Measurements from ENCODE around the gene HIVEP2. TPM values are rescaled to one million over a fixed set of nuclear protein-coding genes. Genes with fewer than 3 reads are reported as not detected.
A peak's percentile ranks its signal among the peaks of the same experiment; 100 is the strongest.

The HIVEP2 gene
- total RNA-seq, 1 experiment from 2014 or later, result 8.2 TPM

GRCh38 chr6:142728364-142728763, 216.6 kb downstream of the HIVEP2 start:
- Histone ChIP-seq H3K4me3 (no peak overlapping the region), H3K9me3 (replicated peaks) (no peaks in the 10 kb centered on the region), H3K4me1 (peaks cover 4% of the 10 kb centered on the region; the same call in 1 of the 2 replicates), H3K36me3 (no peaks in the 10 kb centered on the region), H3K27ac (no peak overlapping the region), H3K27me3 (no peaks in the 10 kb centered on the region)
- DNase-seq, result peak in 1 of 2 experiments; percentile 17

- no peaks in the 10 kb centered on the region for H3K9me3 ChIP-seq (replicated peaks)
- no peak overlapping the region for H3K4me3 ChIP-seq
- no peaks in the 10 kb centered on the region for H3K36me3 ChIP-seq
- DNase-seq, result no peak
- H3K27me3 ChIP-seq, result no peaks in the 10 kb centered on the region
- H3K27ac ChIP-seq, result no peak overlapping the region
- H3K4me1 ChIP-seq, result peaks cover 4% of the 10 kb centered on the region; the same call in 1 of the 2 replicates
These were observed 218.4 kb downstream of the HIVEP2 start for GRCh38 chr6:142726616-142727015.

GRCh38 chr6:142725024-142725770, 219.8 kb downstream of the HIVEP2 start:
- no peaks in the 10 kb centered on the region for H3K36me3 ChIP-seq
- no peak for DNase-seq
- H3K9me3 ChIP-seq (replicated peaks), result no peaks in the 10 kb centered on the region
- peaks cover 4% of the 10 kb centered on the region; the same call in 1 of the 2 replicates for H3K4me1 ChIP-seq
- H3K4me3 ChIP-seq, result no peak overlapping the region
- H3K27ac ChIP-seq, result no peak overlapping the region
- H3K27me3 ChIP-seq, result no peaks in the 10 kb centered on the region

- Histone ChIP-seq H3K27ac (no peak overlapping the region), H3K4me1 (no peaks in the 10 kb centered on the region), H3K9me3 (replicated peaks) (no peaks in the 10 kb centered on the region; the same call in 1 of the 2 replicates), H3K36me3 (no peaks in the 10 kb centered on the region), H3K27me3 (no peaks in the 10 kb centered on the region; the same call in 1 of the 2 replicates), H3K4me3 (no peak overlapping the region)
- no peak for DNase-seq
These were observed 222.1 kb downstream of the HIVEP2 start for GRCh38 chr6:142722841-142723240.

GRCh38 chr6:142722012-142722411, 223.0 kb downstream of the HIVEP2 start:
- no peak for DNase-seq
- H3K4me3 ChIP-seq, result no peak overlapping the region
- no peaks in the 10 kb centered on the region; the same call in 1 of the 2 replicates for H3K27me3 ChIP-seq
- H3K36me3 ChIP-seq, result no peaks in the 10 kb centered on the region
- H3K9me3 ChIP-seq (replicated peaks), result no peaks in the 10 kb centered on the region; the same call in 1 of the 2 replicates
- H3K4me1 ChIP-seq, result no peaks in the 10 kb centered on the region
- H3K27ac ChIP-seq, result no peak overlapping the region

- DNase-seq, result no peak
- H3K9me3 ChIP-seq (replicated peaks), result no peaks in the 10 kb centered on the region; the same call in 1 of the 2 replicates
- H3K27me3 ChIP-seq, result no peaks in the 10 kb centered on the region; the same call in 1 of the 2 replicates
- H3K27ac ChIP-seq, result no peak overlapping the region
- H3K4me3 ChIP-seq, result no peak overlapping the region
- H3K4me1 ChIP-seq, result peaks cover 1% of the 10 kb centered on the region
- H3K36me3 ChIP-seq, result no peaks in the 10 kb centered on the region
These were observed 223.6 kb downstream of the HIVEP2 start for GRCh38 chr6:142721215-142721920.

GRCh38 chr6:142718667-142719191, 226.2 kb downstream of the HIVEP2 start:
- no peak overlapping the region for H3K4me3 ChIP-seq
- H3K4me1 ChIP-seq, result peaks cover 7% of the 10 kb centered on the region
- no peak overlapping the region for H3K27ac ChIP-seq
- no peaks in the 10 kb centered on the region; the same call in 1 of the 2 replicates for H3K27me3 ChIP-seq
- no peaks in the 10 kb centered on the region; the same call in 1 of the 2 replicates for H3K9me3 ChIP-seq (replicated peaks)
- no peaks in the 10 kb centered on the region for H3K36me3 ChIP-seq
- no peak for DNase-seq

- Histone ChIP-seq H3K9me3 (replicated peaks) (no peaks in the 10 kb centered on the region; the same call in 1 of the 2 replicates), H3K27me3 (no peaks in the 10 kb centered on the region; the same call in 1 of the 2 replicates), H3K27ac (no peak overlapping the region), H3K36me3 (no peaks in the 10 kb centered on the region), H3K4me1 (peaks cover 7% of the 10 kb centered on the region), H3K4me3 (no peak overlapping the region)
- DNase-seq, result peak in 1 of 2 experiments; percentile 36
These were observed 228.9 kb downstream of the HIVEP2 start for GRCh38 chr6:142716097-142716496.

- H3K9me3 ChIP-seq (replicated peaks), result no peaks in the 10 kb centered on the region; the same call in 1 of the 2 replicates
- no peaks in the 10 kb centered on the region; the same call in 1 of the 2 replicates for H3K27me3 ChIP-seq
- H3K27ac ChIP-seq, result no peak overlapping the region
- DNase-seq, result no peak
- peaks cover 7% of the 10 kb centered on the region for H3K4me1 ChIP-seq
- H3K36me3 ChIP-seq, result no peaks in the 10 kb centered on the region
- H3K4me3 ChIP-seq, result no peak overlapping the region
These were observed 229.8 kb downstream of the HIVEP2 start for GRCh38 chr6:142714951-142715785.

- no peak for DNase-seq
- H3K36me3 ChIP-seq, result no peaks in the 10 kb centered on the region
- H3K27ac ChIP-seq, result no peak overlapping the region
- H3K4me1 ChIP-seq, result peaks cover 7% of the 10 kb centered on the region
- H3K27me3 ChIP-seq, result no peaks in the 10 kb centered on the region; the same call in 1 of the 2 replicates
- no peaks in the 10 kb centered on the region; the same call in 1 of the 2 replicates for H3K9me3 ChIP-seq (replicated peaks)
- no peak overlapping the region for H3K4me3 ChIP-seq
These were observed 231.0 kb downstream of the HIVEP2 start for GRCh38 chr6:142713959-142714358.

GRCh38 chr6:142712231-142712630, 232.7 kb downstream of the HIVEP2 start:
- Histone ChIP-seq H3K27ac (no peak overlapping the region), H3K36me3 (no peaks in the 10 kb centered on the region)
- no peak for DNase-seq

GRCh38 chr6:142708651-142709050, 236.3 kb downstream of the HIVEP2 start:
- H3K4me3 ChIP-seq, result no peak overlapping the region
- H3K27ac ChIP-seq, result no peak overlapping the region
- no peak for DNase-seq
- H3K9me3 ChIP-seq (replicated peaks), result no peaks in the 10 kb centered on the region
- H3K36me3 ChIP-seq, result no peaks in the 10 kb centered on the region
- H3K27me3 ChIP-seq, result no peaks in the 10 kb centered on the region
- H3K4me1 ChIP-seq, result no peaks in the 10 kb centered on the region

More at GRCh38 chr6:142712231-142712630, 232.7 kb downstream of the HIVEP2 start:
- Histone ChIP-seq H3K4me3 (no peak overlapping the region), H3K9me3 (replicated peaks) (no peaks in the 10 kb centered on the region), H3K4me1 (peaks cover 7% of the 10 kb centered on the region), H3K27me3 (no peaks in the 10 kb centered on the region)

- Histone ChIP-seq H3K4me3 (no peak overlapping the region), H3K27ac (no peak overlapping the region), H3K36me3 (no peaks in the 10 kb centered on the region), H3K27me3 (no peaks in the 10 kb centered on the region), H3K4me1 (peaks cover 4% of the 10 kb centered on the region; the same call in 1 of the 2 replicates), H3K9me3 (replicated peaks) (no peaks in the 10 kb centered on the region)
- no peak for DNase-seq
These were observed 237.7 kb downstream of the HIVEP2 start for GRCh38 chr6:142707255-142707654.

- Histone ChIP-seq H3K4me3 (no peak overlapping the region), H3K27ac (no peak overlapping the region), H3K27me3 (no peaks in the 10 kb centered on the region), H3K36me3 (no peaks in the 10 kb centered on the region), H3K9me3 (replicated peaks) (no peaks in the 10 kb centered on the region), H3K4me1 (peaks cover 4% of the 10 kb centered on the region; the same call in 1 of the 2 replicates)
- no peak for DNase-seq
These were observed 238.8 kb downstream of the HIVEP2 start for GRCh38 chr6:142706210-142706609.

Measured in SJCRH30 (cell line).